HG02885 (cell line): ENCODE data around the gene CRIP1.

Experiments
- ATAC-seq: cut with Tn5 transposase; IDR thresholded peaks from one replicate; pipeline ENCODE4 v1.9.1; 2021; ENCODE audit warnings: mild to moderate bottlenecking; ENCODE audit not compliant: unreplicated experiment, poor library complexity

Gene CRIP1

GRCh38 chr14:105469456-105470349 is 17.0 kb upstream of the CRIP1 start:
- no peak for ATAC-seq

- ATAC-seq: no peak
Measured at GRCh38 chr14:105470350-105471296, 16.1 kb upstream of the CRIP1 start.

GRCh38 chr14:105471297-105471821 is 15.3 kb upstream of the CRIP1 start:
- no peak for ATAC-seq

GRCh38 chr14:105471823-105472485 is 14.7 kb upstream of the CRIP1 start:
- ATAC-seq: no peak

- ATAC-seq: no peak
Measured at GRCh38 chr14:105472486-105472991, 14.1 kb upstream of the CRIP1 start.

GRCh38 chr14:105473033-105473676 is 13.5 kb upstream of the CRIP1 start:
- no peak for ATAC-seq

- peak; percentile 23 for ATAC-seq
Measured at GRCh38 chr14:105473677-105474482, 12.8 kb upstream of the CRIP1 start.

GRCh38 chr14:105474483-105475268 is 12.0 kb upstream of the CRIP1 start, which contains the start of gene CRIP2:
Gene CRIP2, plus strand, starts transcription at chr14:105474821. Its CDS starts 42 bp downstream, at chr14:105474863.
- peak; percentile 52 for ATAC-seq

GRCh38 chr14:105475269-105476096 is 11.2 kb upstream of the CRIP1 start:
- ATAC-seq: no peak

GRCh38 chr14:105476097-105476830 is 10.4 kb upstream of the CRIP1 start:
- no peak for ATAC-seq

GRCh38 chr14:105476831-105477659 is 9.6 kb upstream of the CRIP1 start:
- ATAC-seq: no peak

GRCh38 chr14:105477660-105478397 is 8.9 kb upstream of the CRIP1 start:
- ATAC-seq: no peak

GRCh38 chr14:105478398-105479251 is 8.1 kb upstream of the CRIP1 start:
- ATAC-seq: no peak
